NCI-H69 (cell line): ENCODE results near the gene ARHGAP30.
"Not testable (repeated sequence)": the region's sequence is repeated elsewhere in the genome, so short reads cannot be mapped to it uniquely, and the experiment has no call there.

Experiments
- DNase-seq: peaks from one replicate; lab custom pipeline; 2025; lab: John Stamatoyannopoulos, UW

Gene ARHGAP30

GRCh38 chr1:161069731-161070270 is at the start of gene ARHGAP30:
Gene ARHGAP30, minus strand, starts transcription at chr1:161069891. Its CDS starts 267 bp downstream, at chr1:161069624.
- no peak for DNase-seq

GRCh38 chr1:161117759-161118581 is 48.3 kb upstream of the ARHGAP30 start, which contains the start of the genes NIT1 and PFDN2:
Gene NIT1, plus strand, starts transcription at chr1:161118105. Its CDS starts 72 bp downstream, at chr1:161118177.
Gene PFDN2, minus strand, starts transcription at chr1:161118037. Its CDS starts 11 bp downstream, at chr1:161118026.
- peak; percentile 93 for DNase-seq

GRCh38 chr1:161115961-161116360 is 46.3 kb upstream of the ARHGAP30 start:
- DNase-seq: not testable (repeated sequence)

GRCh38 chr1:161115132-161115711 is 45.5 kb upstream of the ARHGAP30 start:
- peak; percentile 9 for DNase-seq

GRCh38 chr1:161114556-161114955 is 44.9 kb upstream of the ARHGAP30 start:
- DNase-seq: no peak

GRCh38 chr1:161113915-161114314 is 44.2 kb upstream of the ARHGAP30 start:
- no peak for DNase-seq

GRCh38 chr1:161111527-161111926 is 41.8 kb upstream of the ARHGAP30 start:
- DNase-seq: no peak

GRCh38 chr1:161111117-161111516 is 41.4 kb upstream of the ARHGAP30 start:
- DNase-seq: no peak

- DNase-seq: no peak
Measured at GRCh38 chr1:161106431-161106830, 36.7 kb upstream of the ARHGAP30 start.

GRCh38 chr1:161100556-161100955 is 30.9 kb upstream of the ARHGAP30 start:
- DNase-seq: no peak

GRCh38 chr1:161099090-161099802 is 29.6 kb upstream of the ARHGAP30 start:
- no peak for DNase-seq

GRCh38 chr1:161098210-161099068 is 28.7 kb upstream of the ARHGAP30 start, which contains the start of gene KLHDC9:
Gene KLHDC9, plus strand, starts transcription at chr1:161098361. Its CDS starts 175 bp downstream, at chr1:161098536.
- peak; percentile 98 for DNase-seq

- DNase-seq: no peak
Measured at GRCh38 chr1:161096530-161096929, 26.8 kb upstream of the ARHGAP30 start.

- no peak for DNase-seq
Measured at GRCh38 chr1:161096015-161096414, 26.3 kb upstream of the ARHGAP30 start.

- no peak for DNase-seq
Measured at GRCh38 chr1:161095230-161095629, 25.5 kb upstream of the ARHGAP30 start.

GRCh38 chr1:161094481-161094880 is 24.8 kb upstream of the ARHGAP30 start:
- DNase-seq: no peak

GRCh38 chr1:161092621-161093028 is 22.9 kb upstream of the ARHGAP30 start:
- no peak for DNase-seq

- DNase-seq: no peak
Measured at GRCh38 chr1:161091796-161092507, 22.3 kb upstream of the ARHGAP30 start.

GRCh38 chr1:161091093-161091492 is 21.4 kb upstream of the ARHGAP30 start:
- DNase-seq: no peak

- no peak for DNase-seq
Measured at GRCh38 chr1:161090617-161091016, 20.9 kb upstream of the ARHGAP30 start.

- DNase-seq: no peak
Measured at GRCh38 chr1:161089938-161090337, 20.2 kb upstream of the ARHGAP30 start.
